RCC 7860 (cell line): ENCODE results near the gene DNAL4.
A peak's percentile ranks its signal among the peaks of the same experiment; 100 is the strongest.
"Not testable (repeated sequence)": the region's sequence is repeated elsewhere in the genome, so short reads cannot be mapped to it uniquely, and the experiment has no call there.

Source experiments
- DNase-seq: peaks from one replicate; pipeline ENCODE4 v3.0.0-alpha.2; 2015; ENCODE audit warnings: low spot score
- FAIRE-seq: peaks from 2 replicates; lab custom pipeline; 2012; peaks lifted over from hg19 to GRCh38; lab: Jason Lieb, UNC

The DNAL4 gene

GRCh38 chr22:38828191-38828590 is 34.2 kb upstream of the DNAL4 start:
- FAIRE-seq (no peak), DNase-seq (no peak)

GRCh38 chr22:38827510-38827909 is 33.6 kb upstream of the DNAL4 start:
- DNase-seq (no peak), FAIRE-seq (no peak)

- no peak for FAIRE-seq
- DNase-seq = no peak
These were observed 32.9 kb upstream of the DNAL4 start for GRCh38 chr22:38826801-38827200.

- FAIRE-seq (no peak), DNase-seq (no peak)
These were observed 32.4 kb upstream of the DNAL4 start for GRCh38 chr22:38826386-38826785.

- no peak for FAIRE-seq
These were observed 30.6 kb upstream of the DNAL4 start for GRCh38 chr22:38824585-38824984.

GRCh38 chr22:38823637-38824036 is 29.7 kb upstream of the DNAL4 start:
- DNase-seq (no peak), FAIRE-seq (no peak)

More at GRCh38 chr22:38824585-38824984, 30.6 kb upstream of the DNAL4 start:
- DNase-seq = peak; percentile 34

GRCh38 chr22:38823076-38823475 is 29.1 kb upstream of the DNAL4 start:
- DNase-seq (no peak), FAIRE-seq (no peak)

GRCh38 chr22:38820020-38820419 is 26.1 kb upstream of the DNAL4 start:
- DNase-seq (no peak), FAIRE-seq (no peak)

GRCh38 chr22:38819387-38819940 is 25.5 kb upstream of the DNAL4 start:
- DNase-seq (no peak), FAIRE-seq (no peak)

GRCh38 chr22:38817196-38817595 is 23.3 kb upstream of the DNAL4 start:
- FAIRE-seq (no peak), DNase-seq (no peak)

GRCh38 chr22:38815842-38816241 is 21.9 kb upstream of the DNAL4 start:
- no peak for DNase-seq
- no peak for FAIRE-seq

- FAIRE-seq (no peak), DNase-seq (no peak)
These were observed 17.3 kb upstream of the DNAL4 start for GRCh38 chr22:38811241-38811640.

GRCh38 chr22:38805041-38805593 is 11.2 kb upstream of the DNAL4 start:
- not testable (repeated sequence) for DNase-seq, FAIRE-seq

- FAIRE-seq (peak; percentile 80), DNase-seq (peak; percentile 91)
These were observed 8.8 kb upstream of the DNAL4 start for GRCh38 chr22:38802671-38803121.

- FAIRE-seq (no peak), DNase-seq (peak; percentile 29)
These were observed 5.5 kb upstream of the DNAL4 start for GRCh38 chr22:38799265-38800002.

GRCh38 chr22:38798496-38798895 is 4.6 kb upstream of the DNAL4 start:
- DNase-seq (no peak), FAIRE-seq (no peak)

- DNase-seq (no peak), FAIRE-seq (no peak)
These were observed 2.5 kb upstream of the DNAL4 start for GRCh38 chr22:38796262-38796957.

GRCh38 chr22:38795569-38795968 is 1.6 kb upstream of the DNAL4 start:
- DNase-seq = no peak
- no peak for FAIRE-seq

- FAIRE-seq (no peak), DNase-seq (no peak)
These were observed 626 bp downstream of the DNAL4 start for GRCh38 chr22:38793317-38793716.

GRCh38 chr22:38792833-38793232 is 1.1 kb downstream of the DNAL4 start:
- no peak for FAIRE-seq

GRCh38 chr22:38789606-38790005 is 4.3 kb downstream of the DNAL4 start:
- FAIRE-seq = no peak
- no peak for DNase-seq

More at GRCh38 chr22:38792833-38793232, 1.1 kb downstream of the DNAL4 start:
- peak; percentile 49 for DNase-seq

- FAIRE-seq (no peak), DNase-seq (no peak)
These were observed 5.1 kb downstream of the DNAL4 start for GRCh38 chr22:38788846-38789245.
